Activated CD8-positive, alpha-beta memory T cell treated with anti-CD3 and anti-CD28 coated beads for 24 hours (primary cell): Measurements from ENCODE around the gene LEMD1.
"Not testable (repeated sequence)": the region's sequence is repeated elsewhere in the genome, so short reads cannot be mapped to it uniquely, and the experiment has no call there.

ENCODE experiments used
- DNase-seq: peaks from one replicate; pipeline ENCODE4 v3.0.0-alpha.2; 2020

Gene LEMD1

DNA sequence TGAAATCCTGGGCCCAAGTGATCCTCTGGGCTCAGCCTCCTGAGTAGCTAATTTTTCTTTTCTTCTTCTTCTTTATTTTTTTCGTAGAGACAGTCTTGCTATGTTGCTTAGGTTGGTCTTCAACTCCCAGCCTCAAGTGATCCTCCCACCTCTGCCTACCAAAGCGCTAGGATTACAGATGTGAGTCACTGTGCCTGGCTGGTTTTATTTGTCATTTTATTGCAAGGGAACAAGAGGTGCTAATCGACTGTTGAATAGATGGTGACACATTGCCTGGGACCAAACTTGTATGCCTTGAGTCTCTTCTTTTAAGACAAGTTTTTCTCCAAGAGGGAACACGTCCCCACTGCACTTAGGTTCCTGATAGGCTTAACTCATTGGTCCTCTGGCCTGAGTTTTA is 45.1 kb downstream of the LEMD1 start:
- DNase-seq: peak; percentile 1

DNA sequence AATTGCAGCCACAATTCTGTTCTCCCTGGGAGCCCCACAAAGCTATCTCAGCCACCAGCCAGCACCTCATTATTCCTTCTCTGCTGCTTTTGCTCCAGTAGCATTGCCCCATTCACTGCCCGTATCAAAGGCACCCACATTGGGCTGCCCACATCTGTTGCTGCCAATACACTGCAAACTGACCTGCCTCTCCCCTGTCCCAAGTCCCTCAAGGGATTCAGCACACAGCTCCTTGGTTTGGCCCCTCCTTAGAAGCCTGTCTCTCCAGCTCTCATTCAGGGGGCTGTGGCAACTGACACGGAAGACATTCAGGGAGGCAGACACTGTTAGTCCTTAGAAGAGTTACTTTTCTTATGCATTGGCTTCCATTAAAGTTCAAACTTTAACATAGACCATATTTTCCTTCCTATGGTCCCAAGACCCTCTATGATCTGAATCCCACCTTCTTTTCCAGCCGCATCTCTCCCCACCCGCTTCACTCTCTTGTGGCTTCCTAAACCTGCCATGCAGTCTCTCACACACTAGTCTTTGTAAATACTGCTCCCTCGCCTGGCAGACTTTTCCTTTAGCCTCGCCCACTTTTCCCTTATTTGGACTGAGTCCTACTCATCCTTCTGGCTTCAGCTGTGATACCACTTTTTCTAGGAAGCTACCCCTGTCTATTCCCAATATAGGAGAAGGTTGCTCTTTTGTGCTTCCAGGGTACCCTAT is 45.9 kb downstream of the LEMD1 start:
- DNase-seq: peak; percentile 24

DNA sequence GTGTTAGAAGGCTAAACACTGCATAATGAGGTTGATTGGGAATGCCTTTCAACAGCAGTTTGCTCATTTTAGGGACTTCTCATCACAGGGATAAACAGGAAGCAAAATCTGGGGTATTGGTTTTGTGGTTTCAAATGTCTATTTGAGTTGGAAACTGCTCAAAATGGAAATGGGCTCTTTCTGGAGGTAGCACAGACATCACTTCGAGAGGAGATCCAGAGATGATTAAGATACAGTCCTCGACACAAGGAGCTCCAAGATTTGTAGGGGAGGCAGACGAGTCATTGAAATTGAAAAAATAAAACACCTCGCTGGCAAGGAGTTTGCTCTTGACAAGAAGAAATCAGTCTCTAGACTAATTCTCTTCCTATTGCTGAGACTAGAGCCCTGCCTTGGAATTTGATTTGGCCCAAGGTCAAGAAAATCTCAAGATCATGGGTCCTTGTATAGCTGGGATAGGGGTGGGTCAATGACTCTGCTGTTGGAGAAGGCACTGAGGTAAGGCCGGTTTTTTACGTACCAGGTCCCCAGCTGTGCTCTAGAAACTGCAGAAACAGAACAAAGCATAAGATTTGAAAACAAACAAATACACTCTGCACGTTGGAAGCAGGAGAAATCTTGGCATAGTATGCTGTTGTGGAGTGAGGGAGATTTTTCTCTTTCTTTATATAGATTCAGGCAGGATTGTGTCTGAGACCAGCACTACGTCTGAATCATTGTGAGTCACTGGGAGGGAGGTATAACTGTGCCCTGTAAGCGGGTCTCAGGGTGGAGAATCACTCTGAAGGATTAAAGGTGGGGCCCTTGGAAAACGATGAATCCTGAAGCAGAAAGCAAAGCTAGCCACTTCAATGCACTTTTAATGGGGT is 47.4 kb downstream of the LEMD1 start:
- peak; percentile 45 for DNase-seq

DNA sequence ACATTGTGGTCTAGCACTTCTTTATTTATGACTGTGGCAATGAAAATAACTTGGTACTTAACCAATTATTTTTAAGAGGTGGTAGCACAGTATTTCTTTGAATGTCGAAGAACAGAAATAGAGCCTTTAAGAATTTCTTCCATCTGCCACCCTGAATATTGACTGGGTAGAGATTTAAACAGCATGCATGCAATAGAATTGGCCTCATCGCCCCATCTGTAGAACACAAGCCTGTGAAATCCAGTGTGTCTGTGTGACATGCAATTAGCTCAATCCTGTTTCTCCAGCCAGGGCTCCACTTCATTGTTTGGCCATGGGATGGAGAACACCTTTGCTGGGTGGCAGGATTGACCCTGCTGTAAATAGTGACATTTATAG is 48.1 kb downstream of the LEMD1 start:
- DNase-seq: peak; percentile 40

DNA sequence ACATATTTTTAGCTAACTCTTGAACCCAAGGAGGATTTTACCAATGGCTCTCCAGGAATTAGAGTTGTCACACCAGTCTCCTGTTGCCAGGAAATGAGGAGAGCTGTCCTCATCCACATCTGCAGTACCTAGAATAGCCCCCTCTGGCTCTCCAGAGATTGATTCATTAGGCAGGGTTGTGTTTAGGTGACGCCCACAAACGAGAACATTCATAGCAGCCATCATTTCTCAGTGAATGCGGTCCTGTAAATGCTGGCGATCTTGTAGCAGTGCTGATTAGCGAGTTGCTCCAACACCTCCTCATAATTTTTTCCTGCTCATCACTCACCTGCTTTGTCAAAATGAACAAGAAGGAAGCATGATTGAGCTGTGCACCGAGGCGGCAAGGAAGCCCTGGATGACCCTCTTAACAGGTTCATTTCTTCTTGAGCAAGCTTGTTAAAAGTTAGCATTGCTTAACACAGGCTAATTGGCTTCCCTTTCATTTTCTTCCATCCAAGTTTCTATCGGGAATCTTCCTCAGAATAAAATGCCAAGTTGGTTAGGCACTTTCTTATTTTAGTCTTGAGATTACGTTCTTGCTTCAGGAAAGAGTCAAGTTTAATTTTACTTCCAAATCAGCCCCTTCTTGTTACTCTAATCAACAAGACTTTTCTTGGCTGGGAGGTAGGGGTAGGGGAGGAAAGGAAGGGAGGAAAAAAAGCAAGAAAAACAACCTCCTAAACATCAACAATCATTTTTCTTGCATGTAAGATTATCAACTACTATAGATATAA is 48.6 kb downstream of the LEMD1 start:
- DNase-seq: peak; percentile 13

DNA sequence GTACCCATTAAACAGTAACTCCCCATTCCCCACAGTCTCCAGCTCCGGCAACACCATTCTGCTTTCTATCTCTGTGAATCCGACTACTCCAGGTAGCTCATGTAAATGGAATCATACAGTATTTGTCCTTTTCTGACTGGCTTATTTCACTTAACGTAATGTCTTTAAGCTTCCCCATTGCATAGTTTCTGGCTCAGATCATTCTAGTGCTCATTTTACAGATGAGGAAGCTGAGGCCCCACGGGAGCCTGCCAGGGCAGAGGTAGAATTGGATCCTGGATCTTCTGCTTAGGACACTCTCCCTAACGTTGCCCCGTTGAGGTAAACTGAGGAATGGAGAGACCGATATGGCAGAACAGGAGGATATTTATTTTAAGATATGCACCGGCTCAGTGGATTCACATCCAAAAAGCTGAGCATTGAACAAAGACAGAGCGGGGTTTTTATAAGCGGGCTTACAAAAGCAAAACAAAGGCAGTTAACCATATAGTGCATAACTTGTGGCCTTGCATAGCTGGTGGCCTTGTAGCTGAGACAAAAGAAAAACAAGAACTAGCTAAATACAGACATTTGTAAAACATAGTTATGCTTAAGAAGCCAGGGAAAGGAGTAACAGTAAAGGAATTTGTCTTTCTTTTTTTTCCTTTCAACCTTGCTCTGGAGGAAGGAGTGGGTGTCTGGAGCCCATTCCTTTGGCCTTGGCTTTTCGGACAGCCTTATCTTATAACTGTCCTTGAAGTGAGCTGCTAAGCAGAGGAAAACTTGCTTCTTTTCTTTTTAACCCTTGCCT is 49.8 kb downstream of the LEMD1 start:
- DNase-seq: no peak

DNA sequence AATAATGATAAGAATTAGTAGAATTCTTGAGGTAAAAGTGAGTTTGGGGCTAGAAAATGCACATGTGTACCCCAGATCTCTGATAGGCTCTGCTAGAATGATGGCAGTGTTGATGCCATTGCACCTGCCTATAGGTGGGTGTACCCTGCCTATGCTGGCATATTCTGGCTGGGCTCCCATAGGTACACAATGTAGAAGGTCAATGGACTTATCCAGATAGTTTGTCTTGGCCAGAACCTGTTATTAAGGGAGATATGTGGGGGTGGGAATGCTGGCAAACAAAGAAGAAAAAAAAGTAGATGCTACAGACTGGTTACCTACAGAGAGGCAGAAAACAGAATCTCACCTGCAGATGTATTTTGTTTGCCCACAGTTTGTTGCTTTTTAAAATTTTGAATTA is 51.1 kb downstream of the LEMD1 start:
- no peak for DNase-seq

DNA sequence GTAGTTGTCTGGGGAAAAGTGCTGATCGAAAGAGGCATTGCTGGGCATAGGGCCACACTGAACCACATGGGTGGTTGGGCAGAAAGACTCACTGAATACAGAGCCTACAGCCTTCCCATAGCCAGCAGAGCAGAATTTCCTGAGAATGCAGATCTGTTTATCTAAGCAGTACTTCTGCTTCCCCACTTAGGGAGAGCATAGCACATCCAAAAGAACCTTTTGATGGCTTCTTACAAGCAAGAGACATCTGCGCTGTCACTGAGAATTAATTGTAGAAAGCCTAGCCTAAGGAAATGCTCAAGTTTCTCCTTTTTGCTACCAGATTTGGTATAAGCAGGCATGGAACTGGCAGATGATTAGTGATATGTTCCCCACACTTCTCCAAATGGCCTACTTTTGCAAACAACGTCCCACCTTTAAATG is 52.1 kb downstream of the LEMD1 start:
- DNase-seq: no peak

DNA sequence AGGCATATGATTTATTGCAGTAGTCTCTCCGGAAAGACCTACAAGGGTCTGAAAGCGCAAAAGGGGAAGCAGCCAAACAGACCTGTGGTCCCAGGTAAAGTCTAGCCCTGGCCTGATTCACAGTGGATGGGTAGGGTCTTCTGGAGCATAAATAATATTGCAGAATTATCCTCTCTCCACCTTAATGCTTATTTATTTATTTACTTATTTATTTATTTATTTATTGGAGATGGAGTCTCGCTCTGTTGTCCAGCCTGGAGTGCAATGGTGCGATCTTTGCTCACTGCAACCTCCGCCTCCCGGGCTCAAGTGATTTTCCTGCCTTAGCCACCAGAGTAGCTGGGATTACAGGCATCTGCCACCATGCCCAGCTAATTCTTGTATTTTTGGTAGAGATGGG is 53.4 kb downstream of the LEMD1 start:
- DNase-seq: no peak

DNA sequence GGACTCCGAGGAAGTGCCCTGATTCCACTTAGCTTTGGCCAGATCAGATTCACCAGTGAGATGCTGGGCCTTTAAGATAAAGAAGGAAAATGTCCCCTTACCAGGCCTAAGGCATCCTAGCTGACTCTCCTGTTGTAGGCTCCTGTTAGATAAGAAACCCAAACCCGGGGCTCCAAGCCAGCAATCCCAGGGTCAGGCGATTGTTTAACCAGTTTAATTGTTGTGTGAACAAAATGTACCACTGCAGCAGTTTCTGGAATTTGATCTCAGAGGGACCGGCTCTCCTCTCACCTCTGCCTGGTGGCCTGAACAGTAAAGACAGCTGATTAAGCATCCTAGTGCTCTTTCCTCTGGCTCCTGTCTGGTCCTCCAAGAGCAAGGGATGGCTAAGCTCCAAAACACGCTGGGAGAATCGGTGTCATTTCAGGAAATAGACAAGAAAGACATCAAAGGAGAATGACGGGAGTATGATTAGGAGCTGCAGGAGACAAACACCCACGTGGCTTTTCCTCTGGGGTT is 55.9 kb downstream of the LEMD1 start:
- DNase-seq: no peak

DNA sequence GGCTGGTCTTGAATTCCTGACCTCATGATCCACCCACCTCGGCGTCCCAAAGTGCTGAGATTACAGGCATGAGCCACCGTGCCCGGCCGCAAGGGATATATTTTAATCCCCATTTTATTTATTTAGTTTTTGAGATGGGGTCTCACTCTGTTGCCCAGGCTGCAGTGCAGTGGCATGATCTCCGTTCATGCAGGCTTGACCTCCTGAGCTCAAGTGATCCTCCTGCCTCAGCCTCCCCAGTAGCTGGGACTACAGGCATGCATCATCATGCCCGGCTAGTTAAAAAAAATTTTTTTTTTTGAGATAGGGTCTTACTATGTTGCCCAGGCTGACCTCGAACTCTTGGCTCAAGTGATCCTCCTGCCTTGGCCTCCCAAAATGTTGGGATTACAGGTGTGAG is 56.8 kb downstream of the LEMD1 start:
- not testable (repeated sequence) for DNase-seq

DNA sequence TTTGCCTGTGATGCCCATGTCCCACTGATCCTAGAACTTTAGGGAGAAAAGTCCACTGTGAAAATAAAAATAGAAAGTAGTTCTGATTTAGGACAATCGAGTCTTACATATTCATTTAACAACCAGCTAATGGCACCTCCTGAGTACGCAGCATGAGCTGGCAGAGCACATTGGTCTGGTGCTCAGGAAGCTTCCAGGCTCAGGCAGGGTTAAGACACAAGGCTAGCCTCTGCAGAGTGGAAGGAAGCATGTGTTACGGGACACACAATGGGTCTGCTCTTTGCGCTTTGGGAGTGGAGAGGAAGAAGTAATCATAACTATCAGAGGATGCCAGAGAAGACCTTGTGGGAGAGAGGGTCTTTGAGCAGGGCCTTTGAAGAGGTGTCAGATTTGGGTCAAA is 61.0 kb downstream of the LEMD1 start:
- no peak for DNase-seq

DNA sequence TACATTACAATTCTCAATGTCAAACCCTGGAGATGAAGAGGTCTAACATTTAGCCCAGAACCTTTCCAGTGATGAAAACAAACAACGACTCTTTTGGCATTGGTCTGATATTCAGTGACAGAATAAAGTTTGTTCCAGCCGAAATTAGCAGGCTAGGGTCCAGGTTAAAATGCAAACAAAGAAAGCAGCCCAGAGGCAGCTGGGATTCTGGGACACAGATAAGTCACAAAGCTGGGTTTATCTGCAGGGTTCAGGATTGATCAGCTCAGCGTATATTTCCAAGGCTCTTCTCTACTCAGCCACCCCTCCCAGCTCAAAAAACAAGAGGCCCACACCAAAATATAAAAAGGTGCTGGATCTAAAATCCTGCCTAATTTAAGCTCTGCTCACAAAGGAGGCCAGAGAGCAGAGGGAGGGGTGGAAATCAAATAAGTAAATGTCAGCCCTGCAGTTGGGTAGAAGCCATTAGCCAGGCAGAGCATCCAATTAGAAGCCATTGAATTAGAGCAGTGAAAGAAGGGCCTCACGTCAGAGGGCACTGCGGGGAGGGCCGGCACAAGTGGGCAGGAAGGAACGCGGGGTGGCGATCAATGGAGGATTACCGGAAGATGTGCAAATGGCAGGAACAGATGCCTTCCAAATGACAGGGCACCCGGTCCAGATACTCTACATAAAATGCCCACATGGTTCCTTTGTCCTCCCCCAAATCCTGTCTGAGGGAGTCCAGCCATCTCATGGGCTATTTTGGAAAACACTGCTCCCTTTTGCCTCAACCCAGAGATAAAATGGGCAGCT is 61.9 kb downstream of the LEMD1 start:
- no peak for DNase-seq

DNA sequence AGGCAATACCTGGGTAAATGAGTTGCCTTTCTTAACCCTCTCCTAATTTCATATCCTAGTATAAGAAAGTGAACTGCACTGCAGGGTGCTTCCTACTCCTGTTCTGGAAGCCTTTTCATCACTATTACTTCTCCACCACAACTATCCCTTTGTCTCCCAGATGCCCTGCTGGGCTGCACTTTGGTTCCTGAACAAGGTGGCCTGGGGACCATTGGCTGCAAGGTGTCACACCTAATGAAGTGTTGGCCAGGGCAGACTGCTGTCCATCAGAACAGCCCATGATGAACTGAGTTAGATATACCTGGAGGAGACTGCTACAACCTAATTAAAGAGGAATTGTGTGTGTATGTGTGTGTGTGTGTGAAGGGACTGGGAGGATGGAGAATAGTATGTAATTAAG is 63.3 kb downstream of the LEMD1 start:
- no peak for DNase-seq

DNA sequence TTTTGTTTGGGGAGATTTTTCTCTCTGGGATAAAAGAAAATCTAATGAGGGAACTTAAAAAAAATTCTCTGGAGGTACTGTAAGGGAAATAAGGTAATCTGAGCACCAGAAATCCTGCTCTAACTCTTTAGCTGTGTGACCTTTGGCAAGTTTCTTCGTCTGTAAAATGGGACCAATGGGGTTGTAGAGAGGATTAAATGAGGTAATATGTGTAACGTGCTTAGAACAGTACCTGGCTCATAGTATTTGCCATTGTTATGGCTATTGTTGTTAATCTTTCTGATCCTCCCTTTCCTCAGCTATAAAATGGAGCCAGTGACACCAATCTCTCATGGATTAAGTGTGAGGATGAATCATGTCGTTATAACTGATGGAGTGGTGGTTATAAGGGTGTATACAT is 64.3 kb downstream of the LEMD1 start:
- no peak for DNase-seq

DNA sequence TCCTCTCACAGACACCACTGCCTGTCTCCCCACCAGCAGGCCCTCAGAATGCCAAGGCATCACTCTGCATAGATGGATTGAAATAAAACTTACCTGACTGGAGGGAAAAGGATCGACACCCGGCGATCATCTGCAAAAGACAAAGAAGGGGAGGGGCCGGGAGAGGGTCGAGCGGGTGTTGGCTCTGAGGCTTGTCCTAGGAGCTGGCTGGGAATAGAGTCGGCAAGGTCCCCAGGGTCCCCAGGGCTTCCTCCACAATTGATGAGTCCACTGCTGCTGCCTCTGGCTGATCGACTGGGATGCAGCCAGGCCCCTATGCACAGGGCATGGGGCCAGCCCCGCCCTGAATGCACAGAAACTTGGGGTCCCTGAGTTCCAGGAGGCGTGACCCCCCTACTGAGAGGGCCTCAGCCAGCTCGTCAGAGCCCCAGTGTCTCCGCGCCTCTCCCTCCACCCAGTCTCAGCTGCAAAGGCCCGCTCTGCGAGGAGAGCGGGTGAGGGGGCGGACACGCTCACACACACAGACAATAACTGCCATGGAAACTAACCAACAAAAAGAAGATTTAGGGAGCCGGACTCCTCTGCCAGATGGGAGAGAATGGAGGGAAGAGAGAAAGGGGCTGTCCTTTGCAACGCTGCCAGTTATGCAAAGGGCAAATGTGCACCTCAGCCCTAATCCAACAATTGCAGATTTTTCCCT is 65.3 kb downstream of the LEMD1 start, which contains the start of gene KLHDC8A:
TSS of gene KLHDC8A (minus strand) at position 483 of the 700 bp plus-strand sequence. CDS start 13,318 bp downstream, outside the sequence.
- DNase-seq: no peak

DNA sequence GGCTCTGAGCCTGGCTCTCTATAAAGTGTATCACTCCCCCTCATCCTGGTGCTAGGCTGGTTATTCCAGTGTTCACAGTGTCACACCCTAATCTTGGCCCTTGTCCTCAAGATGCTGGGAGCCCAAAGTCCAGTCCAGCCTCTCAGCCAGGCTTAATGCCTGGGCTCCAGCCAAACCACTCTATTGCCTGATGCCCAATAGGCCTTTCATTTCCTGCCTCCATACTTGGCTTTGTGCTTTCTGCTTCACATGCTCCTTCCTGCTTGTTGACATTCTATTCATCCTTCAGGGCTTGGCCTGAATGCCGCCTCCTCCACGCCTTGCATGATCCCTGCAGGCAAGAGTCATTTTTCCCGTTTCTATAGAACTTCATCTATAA is 66.8 kb downstream of the LEMD1 start:
- no peak for DNase-seq

DNA sequence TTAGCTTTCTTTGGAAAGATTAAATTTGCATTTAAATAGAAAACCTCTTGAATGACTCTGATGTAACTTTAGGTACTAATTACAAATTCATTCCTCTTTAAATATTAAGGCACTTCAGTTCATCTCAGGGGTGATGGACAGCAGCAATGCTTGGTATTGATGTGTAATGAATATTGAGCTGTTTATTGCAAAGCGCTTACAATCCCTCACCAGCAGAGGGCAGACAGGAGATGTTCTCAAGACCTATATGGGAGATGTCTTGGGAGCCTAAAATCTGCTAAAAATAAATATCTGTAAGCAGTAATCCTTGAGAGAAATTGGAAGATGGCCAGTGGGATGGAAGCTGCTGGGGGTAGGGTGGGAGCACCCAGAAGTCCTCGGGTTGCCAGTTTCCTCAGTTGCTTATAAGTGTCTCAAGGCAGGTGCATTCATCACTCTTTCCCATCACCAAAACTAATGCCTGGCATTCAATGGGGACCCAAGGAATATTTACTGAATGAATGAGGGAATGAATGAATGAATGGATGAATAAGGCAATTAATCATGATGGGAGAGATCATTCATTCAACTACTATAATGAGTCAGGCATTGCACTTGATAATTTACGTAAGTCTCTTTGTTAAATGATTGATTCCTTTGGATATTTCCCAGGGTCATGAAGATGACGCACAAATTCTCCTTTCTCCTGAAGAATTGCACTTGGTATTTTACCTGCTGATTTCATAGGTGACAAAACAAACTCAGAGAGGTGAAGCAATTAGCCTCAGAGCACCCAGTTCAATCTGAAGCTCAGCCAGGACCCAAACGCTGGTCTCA is 67.4 kb downstream of the LEMD1 start:
- peak; percentile 73 for DNase-seq

DNA sequence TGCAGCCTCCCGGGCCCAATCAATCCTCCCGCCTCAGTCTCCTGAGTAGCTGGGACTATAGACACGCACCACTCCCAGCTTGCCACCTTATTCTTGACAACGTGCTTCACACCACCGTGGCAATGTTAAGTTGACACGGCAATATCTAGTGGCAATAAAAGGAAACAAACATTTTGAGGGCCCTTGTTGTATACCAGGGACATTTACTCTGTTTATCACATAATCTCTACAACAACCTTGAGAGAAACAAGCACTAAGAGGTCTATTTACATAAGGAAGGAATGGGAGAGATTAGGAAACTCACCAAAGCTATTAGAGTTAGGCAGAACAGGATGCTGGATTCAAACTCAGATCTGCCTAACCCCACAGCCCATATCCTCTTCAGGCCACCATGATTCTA is 68.2 kb downstream of the LEMD1 start:
- no peak for DNase-seq

DNA sequence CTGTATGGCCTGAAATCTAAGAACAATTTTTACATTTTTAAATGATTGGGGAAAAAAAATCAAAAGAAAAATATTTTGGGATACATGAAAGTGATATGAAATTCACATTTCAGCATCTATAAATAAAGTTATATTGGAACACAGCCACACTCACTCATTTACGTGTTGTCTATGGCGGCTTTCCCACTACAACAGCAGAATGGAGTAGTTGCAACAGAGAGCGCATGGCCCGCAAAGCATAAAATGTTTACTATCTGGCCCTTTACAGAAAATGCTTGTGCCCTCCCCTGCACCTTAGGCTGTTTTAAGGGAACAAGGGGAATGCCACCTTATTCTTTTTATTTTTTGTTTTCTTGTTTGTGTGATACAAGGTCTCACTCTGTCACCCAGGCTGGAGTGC is 68.7 kb downstream of the LEMD1 start:
- no peak for DNase-seq
